Measurements from ENCODE around the gene KCNQ1OT1.

The KCNQ1OT1 gene

DNA sequence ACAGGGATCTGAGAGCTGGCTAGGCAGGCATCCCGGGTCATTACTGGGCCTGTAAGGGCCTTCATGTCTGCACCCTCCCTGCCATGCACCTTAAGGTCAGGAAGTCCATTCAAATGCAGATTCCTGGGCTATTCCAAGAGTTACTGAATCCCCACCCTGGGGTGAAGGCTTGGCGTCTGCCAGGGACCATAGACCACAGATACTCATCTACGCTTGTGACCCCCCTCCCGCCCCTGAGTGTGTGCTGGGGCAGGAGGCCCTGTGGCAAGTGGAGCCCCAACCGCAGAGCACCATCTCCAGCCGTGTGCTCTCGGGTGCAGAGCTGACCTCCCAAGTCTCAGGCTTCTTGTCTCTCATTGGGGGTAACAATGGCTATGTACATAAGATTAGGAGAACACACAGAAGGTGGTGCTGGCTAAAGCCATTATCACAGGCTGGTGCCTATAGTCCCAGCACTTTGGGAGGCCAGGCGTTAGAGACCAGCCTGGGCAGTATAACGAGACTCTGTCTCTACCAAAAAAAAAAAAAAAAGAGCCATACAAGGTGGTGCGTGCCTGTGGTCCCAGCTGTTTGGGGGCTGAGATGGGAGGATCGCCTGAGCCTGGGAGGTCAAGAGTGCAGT lies 19.1 kb upstream of the KCNQ1OT1 start:
- ATAC-seq: no peak

DNA sequence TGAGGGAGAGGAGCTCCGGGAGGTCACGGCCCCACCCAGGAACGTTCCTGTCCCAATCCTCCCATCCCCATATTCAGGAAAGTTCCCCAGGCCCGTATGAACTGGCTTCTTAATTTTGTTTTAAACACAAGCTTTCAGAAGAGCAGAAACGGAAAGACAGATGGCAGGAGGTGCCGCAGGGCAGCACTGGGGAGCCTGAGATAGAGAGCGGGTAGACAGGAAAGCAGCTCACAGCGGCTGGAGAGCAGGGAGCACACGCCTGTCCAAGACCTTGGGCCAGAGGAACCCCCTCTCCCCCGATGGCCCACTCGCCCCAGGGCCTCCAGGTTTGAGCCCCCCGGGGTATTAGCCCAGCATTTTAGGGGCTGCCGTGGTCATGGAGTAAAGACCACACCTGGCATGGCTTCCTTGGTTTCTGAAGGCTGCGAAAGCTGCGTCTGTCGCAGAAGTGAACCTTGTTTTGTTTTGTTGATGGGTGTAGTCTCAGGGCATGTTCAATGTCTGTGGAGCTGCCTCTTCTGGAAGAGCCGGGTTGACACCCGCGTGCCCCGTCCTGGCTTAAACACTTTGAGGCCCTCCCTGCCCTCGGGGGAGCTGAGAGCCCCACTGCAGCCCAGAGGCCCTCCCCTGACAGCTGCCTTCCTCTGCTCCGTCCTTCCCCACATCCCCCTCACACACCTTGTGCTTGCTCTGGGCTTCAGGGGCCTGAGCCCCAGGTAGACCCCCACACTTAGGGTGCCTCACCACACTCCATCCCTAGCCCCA lies 17.9 kb upstream of the KCNQ1OT1 start:
- ATAC-seq: no peak
- TF ChIP-seq ESRRG (CRISPR knock-in tag; IDR thresholded peaks at IDR 0.05): no peak
- TF ChIP-seq OSR1 (CRISPR knock-in tag; IDR thresholded peaks at IDR 0.05): no peak
- TF ChIP-seq SNAI2 (CRISPR knock-in tag; IDR thresholded peaks at IDR 0.05): no peak
- no peak for TF ChIP-seq ISL1 (CRISPR knock-in tag; IDR thresholded peaks at IDR 0.05)
- no peak for TF ChIP-seq ZFP3 (CRISPR knock-in tag; IDR thresholded peaks at IDR 0.05)

More for the DNA sequence above, 19.1 kb upstream of the KCNQ1OT1 start:
- TF ChIP-seq ISL1 (CRISPR knock-in tag; IDR thresholded peaks at IDR 0.05): no peak
- TF ChIP-seq ZFP3 (CRISPR knock-in tag; IDR thresholded peaks at IDR 0.05): no peak
- no peak for TF ChIP-seq ZFP30 (CRISPR knock-in tag; IDR thresholded peaks at IDR 0.05)
- TF ChIP-seq RARB (CRISPR knock-in tag; IDR thresholded peaks at IDR 0.05): no peak
- TF ChIP-seq TCF4 (CRISPR knock-in tag; IDR thresholded peaks at IDR 0.05; ENCODE audit: borderline replicate concordance): no peak
- TF ChIP-seq, protein P1, sequence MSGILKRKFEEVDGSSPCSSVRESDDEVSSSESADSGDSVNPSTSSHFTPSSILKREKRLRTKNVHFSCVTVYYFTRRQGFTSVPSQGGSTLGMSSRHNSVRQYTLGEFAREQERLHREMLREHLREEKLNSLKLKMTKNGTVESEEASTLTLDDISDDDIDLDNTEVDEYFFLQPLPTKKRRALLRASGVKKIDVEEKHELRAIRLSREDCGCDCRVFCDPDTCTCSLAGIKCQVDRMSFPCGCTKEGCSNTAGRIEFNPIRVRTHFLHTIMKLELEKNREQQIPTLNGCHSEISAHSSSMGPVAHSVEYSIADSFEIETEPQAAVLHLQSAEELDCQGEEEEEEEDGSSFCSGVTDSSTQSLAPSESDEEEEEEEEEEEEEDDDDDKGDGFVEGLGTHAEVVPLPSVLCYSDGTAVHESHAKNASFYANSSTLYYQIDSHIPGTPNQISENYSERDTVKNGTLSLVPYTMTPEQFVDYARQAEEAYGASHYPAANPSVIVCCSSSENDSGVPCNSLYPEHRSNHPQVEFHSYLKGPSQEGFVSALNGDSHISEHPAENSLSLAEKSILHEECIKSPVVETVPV (CRISPR knock-in tag; IDR thresholded peaks at IDR 0.05): no peak
- TF ChIP-seq PPARA (CRISPR knock-in tag; IDR thresholded peaks at IDR 0.05; ENCODE audit: borderline replicate concordance): no peak
- no peak for TF ChIP-seq ARNTL (CRISPR knock-in tag; IDR thresholded peaks at IDR 0.05; ENCODE audit: borderline replicate concordance, low read depth)
- TF ChIP-seq, protein P2, sequence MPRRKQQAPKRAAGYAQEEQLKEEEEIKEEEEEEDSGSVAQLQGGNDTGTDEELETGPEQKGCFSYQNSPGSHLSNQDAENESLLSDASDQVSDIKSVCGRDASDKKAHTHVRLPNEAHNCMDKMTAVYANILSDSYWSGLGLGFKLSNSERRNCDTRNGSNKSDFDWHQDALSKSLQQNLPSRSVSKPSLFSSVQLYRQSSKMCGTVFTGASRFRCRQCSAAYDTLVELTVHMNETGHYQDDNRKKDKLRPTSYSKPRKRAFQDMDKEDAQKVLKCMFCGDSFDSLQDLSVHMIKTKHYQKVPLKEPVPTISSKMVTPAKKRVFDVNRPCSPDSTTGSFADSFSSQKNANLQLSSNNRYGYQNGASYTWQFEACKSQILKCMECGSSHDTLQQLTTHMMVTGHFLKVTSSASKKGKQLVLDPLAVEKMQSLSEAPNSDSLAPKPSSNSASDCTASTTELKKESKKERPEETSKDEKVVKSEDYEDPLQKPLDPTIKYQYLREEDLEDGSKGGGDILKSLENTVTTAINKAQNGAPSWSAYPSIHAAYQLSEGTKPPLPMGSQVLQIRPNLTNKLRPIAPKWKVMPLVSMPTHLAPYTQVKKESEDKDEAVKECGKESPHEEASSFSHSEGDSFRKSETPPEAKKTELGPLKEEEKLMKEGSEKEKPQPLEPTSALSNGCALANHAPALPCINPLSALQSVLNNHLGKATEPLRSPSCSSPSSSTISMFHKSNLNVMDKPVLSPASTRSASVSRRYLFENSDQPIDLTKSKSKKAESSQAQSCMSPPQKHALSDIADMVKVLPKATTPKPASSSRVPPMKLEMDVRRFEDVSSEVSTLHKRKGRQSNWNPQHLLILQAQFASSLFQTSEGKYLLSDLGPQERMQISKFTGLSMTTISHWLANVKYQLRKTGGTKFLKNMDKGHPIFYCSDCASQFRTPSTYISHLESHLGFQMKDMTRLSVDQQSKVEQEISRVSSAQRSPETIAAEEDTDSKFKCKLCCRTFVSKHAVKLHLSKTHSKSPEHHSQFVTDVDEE (CRISPR knock-in tag; IDR thresholded peaks at IDR 0.05): no peak
- TF ChIP-seq, protein P3, sequence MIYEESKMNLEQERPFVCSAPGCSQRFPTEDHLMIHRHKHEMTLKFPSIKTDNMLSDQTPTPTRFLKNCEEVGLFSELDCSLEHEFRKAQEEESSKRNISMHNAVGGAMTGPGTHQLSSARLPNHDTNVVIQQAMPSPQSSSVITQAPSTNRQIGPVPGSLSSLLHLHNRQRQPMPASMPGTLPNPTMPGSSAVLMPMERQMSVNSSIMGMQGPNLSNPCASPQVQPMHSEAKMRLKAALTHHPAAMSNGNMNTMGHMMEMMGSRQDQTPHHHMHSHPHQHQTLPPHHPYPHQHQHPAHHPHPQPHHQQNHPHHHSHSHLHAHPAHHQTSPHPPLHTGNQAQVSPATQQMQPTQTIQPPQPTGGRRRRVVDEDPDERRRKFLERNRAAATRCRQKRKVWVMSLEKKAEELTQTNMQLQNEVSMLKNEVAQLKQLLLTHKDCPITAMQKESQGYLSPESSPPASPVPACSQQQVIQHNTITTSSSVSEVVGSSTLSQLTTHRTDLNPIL (CRISPR knock-in tag; IDR thresholded peaks at IDR 0.05; ENCODE audit: low read depth): no peak
- TF ChIP-seq GLIS3 (CRISPR knock-in tag; IDR thresholded peaks at IDR 0.05): no peak
- no peak for TF ChIP-seq SNAI2 (CRISPR knock-in tag; IDR thresholded peaks at IDR 0.05)
- no peak for TF ChIP-seq ZNF70 (CRISPR knock-in tag; IDR thresholded peaks at IDR 0.05)
- no peak for TF ChIP-seq TOX (CRISPR knock-in tag; IDR thresholded peaks at IDR 0.05; ENCODE audit: borderline replicate concordance)
- no peak for TF ChIP-seq ESRRG (CRISPR knock-in tag; IDR thresholded peaks at IDR 0.05)
- no peak for TF ChIP-seq ZC3H10 (CRISPR knock-in tag; IDR thresholded peaks at IDR 0.05)
- TF ChIP-seq BACH2 (CRISPR knock-in tag; IDR thresholded peaks at IDR 0.05; ENCODE audit: borderline replicate concordance): no peak
- no peak for TF ChIP-seq CSDC2 (CRISPR knock-in tag; IDR thresholded peaks at IDR 0.05)
- TF ChIP-seq, protein P4, sequence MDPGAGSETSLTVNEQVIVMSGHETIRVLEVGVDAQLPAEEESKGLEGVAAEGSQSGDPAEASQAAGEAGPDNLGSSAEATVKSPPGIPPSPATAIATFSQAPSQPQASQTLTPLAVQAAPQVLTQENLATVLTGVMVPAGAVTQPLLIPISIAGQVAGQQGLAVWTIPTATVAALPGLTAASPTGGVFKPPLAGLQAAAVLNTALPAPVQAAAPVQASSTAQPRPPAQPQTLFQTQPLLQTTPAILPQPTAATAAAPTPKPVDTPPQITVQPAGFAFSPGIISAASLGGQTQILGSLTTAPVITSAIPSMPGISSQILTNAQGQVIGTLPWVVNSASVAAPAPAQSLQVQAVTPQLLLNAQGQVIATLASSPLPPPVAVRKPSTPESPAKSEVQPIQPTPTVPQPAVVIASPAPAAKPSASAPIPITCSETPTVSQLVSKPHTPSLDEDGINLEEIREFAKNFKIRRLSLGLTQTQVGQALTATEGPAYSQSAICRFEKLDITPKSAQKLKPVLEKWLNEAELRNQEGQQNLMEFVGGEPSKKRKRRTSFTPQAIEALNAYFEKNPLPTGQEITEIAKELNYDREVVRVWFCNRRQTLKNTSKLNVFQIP (CRISPR knock-in tag; IDR thresholded peaks at IDR 0.05; ENCODE audit: borderline replicate concordance, low read depth): no peak
- TF ChIP-seq OSR1 (CRISPR knock-in tag; IDR thresholded peaks at IDR 0.05): no peak

DNA sequence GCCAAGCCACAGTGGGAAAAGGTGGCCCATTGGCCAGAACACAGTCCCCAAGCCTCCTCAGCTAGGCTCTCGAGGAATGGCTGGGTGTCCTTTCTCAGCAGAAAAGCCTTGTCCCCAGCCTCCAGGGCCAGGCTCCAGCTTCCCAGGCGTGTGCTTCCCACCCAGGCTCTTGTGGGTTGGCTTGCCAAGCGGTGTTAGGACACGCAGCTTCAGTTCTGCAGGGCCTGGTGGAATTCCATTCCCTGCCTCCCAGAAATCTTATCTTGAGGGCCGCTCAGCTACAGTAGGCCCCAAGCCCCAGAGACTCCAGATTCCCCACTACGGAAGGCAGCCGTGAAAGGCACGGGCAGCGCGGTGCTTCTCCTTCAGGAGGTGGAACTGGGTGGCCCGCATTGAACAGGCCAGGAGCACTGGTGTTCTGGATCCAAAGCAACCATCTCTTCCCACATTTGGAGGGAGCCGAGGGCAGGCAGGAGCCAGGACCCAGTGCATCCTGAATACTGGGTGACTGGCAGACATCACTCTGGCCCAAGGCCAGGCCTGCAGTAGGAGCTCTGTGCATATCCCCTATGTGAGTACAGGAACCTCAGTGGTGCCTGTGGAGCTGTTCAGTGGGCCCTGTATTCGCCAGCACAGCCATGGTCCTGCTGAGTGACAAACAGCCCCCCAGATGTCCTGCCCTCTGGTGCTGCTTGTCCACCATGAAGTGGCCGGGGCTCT lies 16.7 kb upstream of the KCNQ1OT1 start:
- ATAC-seq: no peak
- TF ChIP-seq ZFP30 (CRISPR knock-in tag; IDR thresholded peaks at IDR 0.05) (no peak), OSR1 (CRISPR knock-in tag; IDR thresholded peaks at IDR 0.05) (no peak), TCF4 (CRISPR knock-in tag; IDR thresholded peaks at IDR 0.05; ENCODE audit: borderline replicate concordance) (no peak), ZC3H10 (CRISPR knock-in tag; IDR thresholded peaks at IDR 0.05) (no peak), SNAI2 (CRISPR knock-in tag; IDR thresholded peaks at IDR 0.05) (no peak), RARB (CRISPR knock-in tag; IDR thresholded peaks at IDR 0.05) (no peak), ZNF70 (CRISPR knock-in tag; IDR thresholded peaks at IDR 0.05) (no peak), CSDC2 (CRISPR knock-in tag; IDR thresholded peaks at IDR 0.05) (no peak), ISL1 (CRISPR knock-in tag; IDR thresholded peaks at IDR 0.05) (no peak), PPARA (CRISPR knock-in tag; IDR thresholded peaks at IDR 0.05; ENCODE audit: borderline replicate concordance) (no peak), ZNF565 (CRISPR knock-in tag; conservative IDR thresholded peaks at IDR 0.05; ENCODE audit: low read depth) (no peak)
- TF ChIP-seq, protein P1 (CRISPR knock-in tag; IDR thresholded peaks at IDR 0.05): no peak
- TF ChIP-seq, protein P2 (CRISPR knock-in tag; IDR thresholded peaks at IDR 0.05): no peak
